Activated naive CD4-positive, alpha-beta T cell treated with anti-CD3 and anti-CD28 coated beads, Interleukin-2, amount 50 U/mL, for 72 hours (primary cell): ENCODE measurements around the gene BCL7A. TPM values are rescaled to one million over a fixed set of nuclear protein-coding genes. Genes with fewer than 3 reads are reported as not detected.
A peak's percentile ranks its signal among the peaks of the same experiment; 100 is the strongest.
"Not testable (repeated sequence)": the region's sequence is repeated elsewhere in the genome, so short reads cannot be mapped to it uniquely, and the experiment has no call there.

Source experiments
- ATAC-seq, 2 donors: fragments of 150-1000 bp; cut with Tn5 transposase; 2 replicates each; pipeline ENCODE4 v1.10.0; 2021; ENCODE audit warnings: mild to moderate bottlenecking in 2 of 2, moderate library complexity in 2 of 2
- DNase-seq, 2 donors: peaks; one replicate each; pipeline ENCODE4 v3.0.0; 2021 to 2022; ENCODE audit warnings: low spot score in 2 of 2
- H3K27ac Mint-ChIP-seq, 2 donors: one replicate each; pipeline ENCODE4 v1.8.0; 2022; ENCODE audit warnings: mild to moderate bottlenecking in 2 of 2, mixed read lengths in 2 of 2
- H3K36me3 Mint-ChIP-seq, 2 donors: one replicate each; pipeline ENCODE4 v1.8.0; 2022; ENCODE audit warnings: mixed read lengths in 2 of 2
- H3K9me3 Mint-ChIP-seq, 2 donors: one replicate each; pipeline ENCODE4 v1.8.0; 2022; ENCODE audit warnings: mixed read lengths in 2 of 2
- total RNA-seq, 2 donors: library from RNA; stranded (reverse); gene quantifications; one replicate each; pipeline ENCODE4 v1.2.3, GENCODE V29; 2022

The BCL7A gene
- 1 to 10 TPM; 3.3 to 5.8 TPM for total RNA-seq

DNA sequence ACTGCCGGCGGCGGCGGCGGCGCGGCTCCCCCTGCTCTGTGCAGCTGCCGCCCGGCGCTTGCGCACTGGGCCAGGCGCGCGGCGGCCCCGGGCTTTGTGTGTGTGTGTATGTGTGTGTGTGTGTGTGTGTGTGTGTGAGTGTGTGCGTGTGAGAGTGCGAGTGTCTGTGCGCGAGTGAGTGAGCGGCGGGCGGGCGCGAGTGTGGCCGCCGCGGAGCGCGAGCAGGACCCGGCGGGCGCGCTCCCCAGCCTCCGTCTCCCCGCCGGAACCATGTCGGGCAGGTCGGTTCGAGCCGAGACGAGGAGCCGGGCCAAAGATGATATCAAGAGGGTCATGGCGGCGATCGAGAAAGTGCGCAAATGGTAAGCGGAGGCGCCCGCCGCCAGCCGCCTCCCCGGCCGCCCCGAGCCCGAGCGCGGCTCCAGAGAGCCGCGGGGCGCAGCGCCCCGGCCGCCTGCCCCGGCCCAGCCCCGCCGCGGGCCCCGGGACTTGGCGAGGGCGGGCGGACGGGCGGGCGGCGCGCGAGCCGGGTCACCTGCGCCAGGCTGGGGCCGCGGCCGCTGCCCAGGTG lies at the start of gene BCL7A:
Gene BCL7A (plus strand): TSS at position 63 of the 571 bp plus-strand sequence. CDS start 208 bp downstream, at position 271.
- DNase-seq (peak in 1 of 2 donors; percentile 64), ATAC-seq (peak; percentile 68 to 83)
- no peaks in the 10 kb centered on the region for H3K9me3 Mint-ChIP-seq
- peak within 1 kb of the TSS; percentile 66 to 90 for H3K27ac Mint-ChIP-seq
- peaks cover 0 to 5% of the 10 kb centered on the region in 2 donors for H3K36me3 Mint-ChIP-seq

DNA sequence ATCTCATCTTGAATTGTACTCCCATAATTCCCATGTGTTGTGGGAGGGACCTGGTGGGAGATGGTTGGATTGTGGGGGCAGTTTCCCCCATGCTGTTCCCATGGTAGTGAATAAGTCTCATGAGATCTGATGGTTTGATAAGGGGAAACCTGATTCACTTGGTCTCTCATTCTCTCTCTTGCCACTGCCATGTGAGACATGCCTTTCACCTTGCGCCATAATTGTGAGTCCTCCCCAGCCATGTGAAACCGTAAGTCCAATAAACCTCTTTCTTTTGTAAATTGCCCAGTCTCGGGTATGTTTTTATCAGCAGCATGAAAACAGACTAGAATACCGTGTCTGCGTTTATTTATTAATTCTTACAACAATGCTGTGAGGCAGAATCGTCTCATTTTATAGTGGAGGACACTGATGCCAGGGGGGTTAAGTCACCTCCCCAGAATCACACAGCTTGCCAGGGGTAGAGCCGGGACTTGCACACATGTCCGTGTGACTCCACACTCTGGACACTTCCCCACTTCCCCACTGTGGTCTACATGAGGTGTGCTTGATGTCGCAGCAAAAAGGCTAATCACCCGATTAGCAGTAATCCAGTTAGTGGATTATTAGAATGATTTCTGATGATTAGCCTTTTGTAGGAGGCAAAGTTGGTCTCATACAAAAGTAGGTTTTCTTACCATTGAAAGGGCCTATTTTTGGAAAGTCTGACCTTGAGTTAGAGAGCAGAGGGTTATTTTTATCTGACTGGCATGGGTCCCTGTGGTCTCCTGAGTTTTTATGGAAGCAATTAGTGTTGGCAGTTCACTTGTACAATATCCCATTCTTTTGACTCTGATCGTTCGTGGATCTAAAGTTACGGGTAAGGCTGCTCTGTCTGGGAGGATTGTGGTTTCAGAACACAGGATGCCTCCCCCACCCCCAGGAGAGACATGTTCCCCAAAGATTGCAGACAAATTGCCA lies 47.4 kb upstream of the BCL7A start:
- peaks cover 5 to 6% of the 10 kb centered on the region in 2 donors for H3K9me3 Mint-ChIP-seq
- DNase-seq (no peak), ATAC-seq (no peak)
- H3K27ac Mint-ChIP-seq: no peak overlapping the region
- peaks cover 6 to 7% of the 10 kb centered on the region in 2 donors for H3K36me3 Mint-ChIP-seq

DNA sequence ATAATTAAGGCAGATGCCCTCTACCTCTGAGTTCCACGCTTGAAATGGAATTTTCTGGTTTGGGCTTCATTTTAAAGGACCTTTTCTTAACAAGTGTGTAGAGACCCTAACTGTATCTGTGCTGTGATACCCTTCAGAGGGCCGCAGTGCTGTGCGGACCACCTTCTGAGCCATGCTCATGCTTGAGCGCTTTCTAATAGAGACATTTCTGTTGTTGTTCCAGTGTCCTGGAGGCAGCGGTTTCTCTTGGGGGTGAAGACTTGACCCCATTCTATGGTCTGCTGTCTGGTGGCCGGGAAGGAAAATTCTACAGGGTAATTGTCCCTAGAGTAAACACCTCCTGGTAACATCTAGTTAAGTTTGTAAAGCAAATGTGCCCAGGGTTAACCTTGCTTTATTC lies 46.7 kb upstream of the BCL7A start:
- H3K36me3 Mint-ChIP-seq: peaks cover 6 to 7% of the 10 kb centered on the region in 2 donors
- ATAC-seq (no peak), DNase-seq (no peak)
- H3K9me3 Mint-ChIP-seq: peaks cover 5 to 6% of the 10 kb centered on the region in 2 donors
- no peak overlapping the region for H3K27ac Mint-ChIP-seq

DNA sequence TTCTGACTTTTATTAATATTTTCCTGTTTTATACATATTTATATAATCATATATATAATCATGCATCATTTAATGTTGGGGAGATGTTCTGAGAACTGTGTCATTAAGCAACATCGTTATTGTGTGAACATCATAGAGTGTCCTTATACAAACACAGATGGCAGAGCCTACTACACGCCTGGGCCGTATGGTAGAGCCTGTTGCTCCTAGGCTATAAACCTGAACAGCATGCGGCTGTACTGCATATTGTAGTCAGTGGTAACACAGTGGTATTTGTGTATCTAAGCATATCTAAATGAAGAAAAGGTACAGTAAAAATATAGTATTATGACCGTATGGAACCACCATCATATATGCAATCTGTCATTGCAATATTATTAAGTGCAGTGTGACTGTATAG lies 44.7 kb upstream of the BCL7A start:
- Mint-ChIP-seq H3K9me3 (peaks cover 3 to 4% of the 10 kb centered on the region in 2 donors), H3K36me3 (peaks cover 4 to 6% of the 10 kb centered on the region in 2 donors), H3K27ac (no peak overlapping the region)
- DNase-seq (no peak), ATAC-seq (no peak)

DNA sequence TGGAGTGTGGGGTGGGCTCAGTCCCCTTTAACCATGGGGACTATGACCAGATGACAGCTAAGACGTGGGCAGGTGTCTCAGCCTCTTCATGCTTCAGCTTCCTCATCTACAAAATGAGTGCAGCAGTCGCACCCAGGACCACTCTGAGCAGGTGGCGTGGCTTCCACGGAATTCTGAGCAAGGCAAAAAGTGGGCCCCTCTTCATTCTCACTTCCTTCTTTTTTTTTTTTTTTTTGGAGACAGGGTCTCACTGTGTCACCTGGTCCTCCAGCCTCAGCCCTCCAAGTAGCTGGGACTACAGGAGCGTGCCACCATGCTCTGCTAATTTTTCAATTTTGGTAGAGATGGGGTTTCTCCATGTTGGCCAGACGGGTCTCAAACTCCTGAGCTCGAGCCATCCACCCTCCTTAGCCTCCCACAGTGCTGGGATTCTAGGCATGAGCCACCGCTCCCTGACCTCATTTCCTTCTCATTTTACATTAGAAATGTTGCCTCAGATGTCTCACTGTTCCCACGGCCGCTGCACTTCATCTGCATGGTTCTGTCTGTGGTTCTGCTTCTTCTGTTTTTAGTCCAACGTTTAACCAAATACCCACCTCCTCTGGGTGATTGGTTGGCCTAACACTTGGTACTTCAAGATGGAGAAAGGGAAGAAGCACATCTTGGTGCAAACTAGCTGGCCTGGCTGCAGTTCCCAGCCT lies 41.3 kb upstream of the BCL7A start:
- Mint-ChIP-seq H3K36me3 (no peaks in the 10 kb centered on the region), H3K27ac (no peak overlapping the region), H3K9me3 (no peaks in the 10 kb centered on the region)
- ATAC-seq: peak; percentile 59 to 60
- DNase-seq: no peak

DNA sequence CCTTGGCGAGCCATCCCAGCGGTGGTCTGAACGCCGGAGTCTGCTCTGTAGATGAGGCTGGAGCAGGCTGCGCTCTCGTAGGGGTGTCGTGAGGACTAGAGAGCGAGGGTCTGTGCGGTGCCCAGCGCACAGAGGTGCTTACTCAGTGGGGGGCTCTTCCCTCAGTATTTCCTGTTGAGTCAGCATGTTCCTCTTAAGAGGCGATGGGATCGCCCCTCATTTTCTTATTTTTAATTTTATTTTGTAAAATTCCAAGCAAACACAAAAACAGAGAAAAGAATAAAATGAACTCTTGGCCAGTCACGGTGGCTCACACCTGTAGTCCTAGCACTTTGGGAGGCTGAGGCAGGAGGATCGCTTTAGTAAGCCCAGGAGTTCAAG lies 40.8 kb upstream of the BCL7A start:
- H3K27ac Mint-ChIP-seq: no peak overlapping the region
- no peaks in the 10 kb centered on the region for H3K36me3 Mint-ChIP-seq
- DNase-seq: no peak
- ATAC-seq: no peak
- H3K9me3 Mint-ChIP-seq: no peaks in the 10 kb centered on the region

DNA sequence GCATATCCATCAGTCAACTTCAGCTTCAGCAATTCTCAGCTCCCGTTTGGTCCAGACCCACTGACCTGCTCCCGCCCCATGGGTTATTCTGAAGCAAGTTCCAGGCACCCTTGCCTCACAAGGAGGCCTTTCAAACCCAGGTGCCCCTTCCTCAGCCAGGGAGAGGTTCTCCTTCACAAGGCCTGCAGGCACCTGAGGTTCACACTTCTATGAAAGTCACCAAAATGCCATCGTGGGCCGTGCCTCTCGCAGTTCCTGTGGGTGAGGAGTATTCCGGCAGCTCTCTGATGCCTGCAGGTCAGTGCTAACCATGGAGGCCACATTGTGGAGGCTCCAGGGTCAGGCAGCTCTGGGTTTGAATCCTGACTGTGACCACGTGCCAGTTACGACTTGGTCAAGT lies 40.2 kb upstream of the BCL7A start:
- Mint-ChIP-seq H3K36me3 (no peaks in the 10 kb centered on the region), H3K9me3 (no peaks in the 10 kb centered on the region), H3K27ac (no peak overlapping the region)
- no peak for DNase-seq
- ATAC-seq: no peak

DNA sequence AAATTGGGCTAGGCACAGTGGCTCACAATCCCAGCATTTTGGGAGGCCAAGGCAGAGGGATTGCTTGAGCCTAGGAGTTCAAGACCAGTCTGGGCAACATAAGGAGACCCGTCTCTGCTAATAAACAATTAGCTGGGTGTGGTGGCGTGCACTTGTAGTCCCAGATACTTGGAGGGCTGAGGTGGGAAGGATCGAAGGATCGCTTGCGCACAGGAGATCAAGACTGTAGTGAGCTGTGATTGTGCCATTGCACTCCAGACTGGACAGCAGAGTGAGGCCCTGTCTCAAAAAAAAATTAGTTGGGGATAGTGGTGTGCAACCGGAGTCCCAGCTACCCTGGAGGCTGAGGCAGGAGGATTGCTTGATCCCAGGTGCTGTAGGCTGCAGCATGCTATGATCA lies 38.7 kb upstream of the BCL7A start:
- ATAC-seq: no peak

DNA sequence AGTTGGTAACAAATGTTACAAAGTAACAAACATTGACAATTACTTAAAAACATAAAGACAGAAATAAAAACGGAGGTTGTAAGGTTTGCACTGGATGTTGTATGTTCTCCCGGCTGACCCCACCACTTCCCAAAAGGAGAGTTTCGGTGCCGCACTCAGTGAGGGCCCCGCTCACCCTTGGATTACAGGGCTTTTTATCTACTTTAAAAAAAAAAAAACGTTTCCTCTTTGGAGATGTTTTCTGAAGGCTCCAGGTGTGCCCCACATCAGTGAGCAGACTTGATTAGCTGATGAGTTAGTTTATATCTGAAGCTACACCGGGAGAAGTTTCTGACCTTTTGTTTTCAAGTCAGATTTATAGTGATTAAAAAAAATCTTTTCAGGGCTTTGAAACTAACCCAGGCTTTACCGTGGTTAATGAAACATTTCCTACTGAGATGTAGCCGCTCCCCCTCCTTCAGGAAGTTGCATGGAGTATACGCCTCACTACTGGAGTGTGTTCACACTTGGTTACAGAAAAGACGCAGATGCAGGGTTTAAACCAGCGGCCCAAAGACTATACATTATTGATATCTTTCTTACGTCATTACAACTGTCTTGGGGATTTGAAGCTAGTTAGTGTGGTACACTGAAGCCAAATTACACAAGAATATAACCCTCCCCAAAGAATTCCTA lies 38.0 kb upstream of the BCL7A start:
- DNase-seq (no peak), ATAC-seq (peak; percentile 37 to 50)
- no peaks in the 10 kb centered on the region for H3K36me3 Mint-ChIP-seq
- H3K27ac Mint-ChIP-seq: no peak overlapping the region
- H3K9me3 Mint-ChIP-seq: no peaks in the 10 kb centered on the region

More for the DNA sequence above, 38.7 kb upstream of the BCL7A start:
- DNase-seq: no peak
- Mint-ChIP-seq H3K9me3 (no peaks in the 10 kb centered on the region), H3K27ac (no peak overlapping the region), H3K36me3 (no peaks in the 10 kb centered on the region)

DNA sequence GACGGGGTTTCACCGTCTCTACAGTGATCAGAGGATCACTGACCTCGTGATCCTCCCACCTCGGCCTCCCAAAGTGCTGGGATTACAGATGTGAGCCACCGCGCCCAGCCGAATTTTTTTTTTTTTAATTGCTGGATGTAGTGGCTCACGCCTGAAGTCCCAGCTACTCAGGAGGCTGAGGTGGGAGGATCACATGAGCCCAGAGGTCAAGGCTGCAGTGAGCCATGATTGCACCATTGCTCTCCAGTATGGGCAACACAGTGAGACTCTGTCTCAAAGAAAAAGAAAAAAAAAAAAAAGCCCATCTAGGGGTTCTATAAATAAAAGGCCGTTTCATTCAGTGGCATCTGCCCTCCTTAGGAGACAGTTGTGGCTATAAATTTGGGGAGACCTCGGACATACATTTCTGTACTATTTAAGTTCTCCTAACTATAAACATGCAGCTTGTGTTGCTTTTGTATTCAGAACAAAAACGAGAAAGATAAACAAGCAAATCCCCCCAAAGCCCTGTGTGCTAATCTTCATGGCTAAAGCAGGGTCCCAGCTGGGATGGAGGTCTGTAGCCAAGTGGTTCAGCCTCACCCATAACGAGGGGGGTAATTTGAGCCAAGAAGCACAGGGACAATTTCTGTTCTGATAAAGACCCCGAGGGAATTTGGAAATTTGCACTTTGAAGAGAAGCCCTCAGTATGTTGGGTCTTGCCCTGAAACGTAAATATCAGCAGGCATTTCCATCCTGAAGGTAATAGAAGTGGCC lies 35.0 kb upstream of the BCL7A start:
- H3K27ac Mint-ChIP-seq: no peak overlapping the region
- H3K9me3 Mint-ChIP-seq: no peaks in the 10 kb centered on the region
- DNase-seq (no peak), ATAC-seq (no peak)
- H3K36me3 Mint-ChIP-seq: no peaks in the 10 kb centered on the region

DNA sequence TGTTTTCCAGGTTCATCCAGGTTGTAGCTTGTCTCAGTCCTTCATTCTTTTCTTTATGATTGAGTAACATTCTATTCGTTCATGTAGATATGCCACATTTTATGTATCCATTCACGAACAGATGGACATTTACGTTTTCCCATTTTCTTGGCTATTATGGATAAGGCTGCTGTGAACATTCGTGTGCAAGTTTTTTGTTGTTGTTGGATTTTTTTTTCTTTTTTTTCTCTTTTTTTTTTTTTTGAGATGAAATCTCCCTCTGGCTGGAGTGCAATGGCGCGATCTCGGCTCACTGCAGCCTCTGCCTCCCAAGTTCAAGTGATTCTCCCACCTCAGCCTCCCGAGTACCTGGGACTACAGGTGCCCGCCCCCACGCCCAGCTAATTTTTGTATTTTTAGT lies 33.2 kb upstream of the BCL7A start:
- H3K9me3 Mint-ChIP-seq, ATAC-seq, DNase-seq, H3K36me3 Mint-ChIP-seq, H3K27ac Mint-ChIP-seq: not testable (repeated sequence)

DNA sequence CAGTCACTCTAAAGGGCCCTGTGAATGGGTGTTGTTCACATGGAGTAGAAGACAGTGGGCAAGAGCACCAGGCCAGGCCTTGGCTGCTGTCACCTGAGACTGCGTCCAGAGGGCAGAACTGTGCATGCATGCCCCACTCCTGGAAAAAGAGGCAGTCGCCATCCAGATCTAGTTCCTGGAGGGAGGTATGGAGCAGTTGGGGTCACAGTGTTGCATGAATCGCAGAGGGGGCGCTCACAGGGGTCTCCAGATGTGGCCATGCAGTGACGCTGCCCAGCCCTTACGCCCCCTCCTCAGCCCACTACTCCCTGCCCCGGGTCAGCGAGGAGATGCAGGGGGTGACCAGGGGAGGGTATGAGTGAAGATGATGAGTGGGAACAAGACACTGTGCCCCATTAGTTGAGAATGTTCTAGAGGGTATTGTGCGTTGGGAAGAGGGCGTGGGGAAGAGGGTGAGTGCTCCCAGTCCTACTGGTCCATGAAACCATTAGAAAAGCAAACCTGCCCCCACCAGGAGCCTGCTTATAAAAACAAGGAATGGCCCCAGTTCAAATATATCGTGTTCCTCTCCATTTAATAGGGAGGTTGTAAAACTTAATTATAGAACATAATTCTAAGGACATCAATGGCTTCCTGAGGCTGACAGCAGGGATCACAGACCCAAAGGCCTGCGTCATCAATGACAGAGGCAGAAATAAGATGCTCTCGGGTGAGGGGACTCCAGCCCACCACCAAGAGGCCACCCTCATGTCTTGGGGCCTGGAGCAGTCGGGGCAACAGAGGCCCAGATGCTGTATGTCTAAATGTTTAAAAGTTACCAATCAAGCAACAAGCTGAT lies 32.2 kb upstream of the BCL7A start:
- no peak for ATAC-seq
- H3K9me3 Mint-ChIP-seq: no peaks in the 10 kb centered on the region
- DNase-seq: no peak
- H3K36me3 Mint-ChIP-seq: no peaks in the 10 kb centered on the region
- peak overlapping the region in 1 of 2 donors; percentile 55 for H3K27ac Mint-ChIP-seq

DNA sequence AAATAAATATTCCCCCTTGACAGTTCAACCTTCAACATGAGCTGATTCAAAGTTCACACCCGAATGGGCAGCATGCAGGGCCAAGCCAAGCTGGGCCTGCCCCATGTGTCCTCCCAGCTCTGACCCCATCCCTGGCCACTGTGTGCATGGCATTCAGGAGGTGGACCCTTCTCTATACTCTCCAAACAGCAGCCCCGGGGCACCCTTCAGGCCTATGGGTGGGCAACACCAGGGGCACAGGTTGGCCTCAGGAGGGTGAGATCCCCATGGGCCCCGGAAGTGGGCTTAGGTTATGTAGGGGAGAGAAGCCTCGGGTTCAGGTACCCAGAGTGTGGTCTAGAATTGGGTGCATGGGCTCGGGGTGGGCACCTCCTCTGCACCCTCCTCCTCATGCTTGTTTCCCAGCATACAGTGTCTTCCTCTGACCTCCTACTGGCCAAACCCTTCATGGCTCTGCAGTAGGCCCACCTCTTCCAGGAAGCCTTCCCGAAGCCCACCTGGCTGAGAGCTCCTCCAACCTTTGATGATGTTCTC lies 31.5 kb upstream of the BCL7A start:
- no peak for ATAC-seq
- peak overlapping the region in 1 of 2 donors; percentile 97 for H3K27ac Mint-ChIP-seq
- DNase-seq: no peak
- no peaks in the 10 kb centered on the region for H3K36me3 Mint-ChIP-seq
- H3K9me3 Mint-ChIP-seq: no peaks in the 10 kb centered on the region

DNA sequence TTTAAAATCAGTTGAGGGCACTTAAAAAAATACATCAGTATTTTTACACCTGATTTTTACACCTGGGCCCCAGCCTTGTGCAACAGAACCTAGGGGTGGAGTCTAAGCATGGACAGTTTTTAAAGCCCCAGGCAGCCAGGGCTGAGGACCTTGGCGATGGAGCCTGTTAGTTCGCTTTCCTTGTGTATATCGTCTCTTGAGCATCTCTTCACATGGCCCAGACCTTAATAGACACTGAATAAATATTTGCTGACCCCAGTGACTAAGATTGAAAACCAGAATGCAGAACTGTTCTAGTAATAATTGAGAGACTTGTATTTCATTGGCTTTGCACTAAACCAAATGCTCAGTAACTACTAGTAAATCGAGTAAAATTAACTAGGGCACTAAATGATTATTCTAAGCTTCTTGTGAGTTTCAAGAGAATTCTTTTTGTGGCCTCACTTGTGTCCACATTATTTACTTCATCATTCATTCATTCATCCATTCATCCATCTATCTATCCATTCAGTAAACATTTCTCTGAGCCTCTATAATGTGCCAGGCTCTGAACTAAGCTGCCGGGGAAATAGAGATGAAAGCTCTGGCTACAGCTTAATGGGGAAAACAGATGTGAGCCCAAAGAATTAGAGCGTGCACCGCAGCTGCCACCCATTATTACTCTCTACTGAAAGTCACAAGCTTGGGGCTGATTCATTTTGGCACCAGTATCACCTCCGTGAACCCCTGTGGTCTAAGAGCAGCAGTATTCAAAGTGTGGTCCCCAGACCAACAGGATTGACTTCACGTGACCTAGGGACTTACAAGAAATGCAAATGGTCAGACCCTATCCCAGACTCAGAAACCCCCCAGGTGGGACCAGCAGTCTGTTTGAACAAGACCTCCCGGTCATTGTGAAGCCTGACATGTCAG lies 30.7 kb upstream of the BCL7A start:
- peak; percentile 60 to 73 for ATAC-seq
- peak in 1 of 2 donors; percentile 54 for DNase-seq
- no peaks in the 10 kb centered on the region for H3K9me3 Mint-ChIP-seq
- H3K27ac Mint-ChIP-seq: peak overlapping the region; percentile 95 to 97
- H3K36me3 Mint-ChIP-seq: no peaks in the 10 kb centered on the region
